Gastroesophageal sphincter (tissue), 3 donors: Measurements from ENCODE around the gene SYNJ2.

Source experiments
- CTCF ChIP-seq, 4 experiments: fragments of 200-600 bp in 2 of 4; fragments of 450-650 bp in 2 of 4; sonication (generic) in 1 of 4; IDR thresholded peaks; one replicate each; pipeline ENCODE4 v1.5.1; 2017 to 2019; ENCODE audit warnings: antibody characterized with exemption in 4 of 4, mild to moderate bottlenecking in 2 of 4, moderate library complexity in 2 of 4
- EP300 ChIP-seq: sonication (generic); formaldehyde crosslinking; IDR thresholded peaks from one replicate; pipeline ENCODE4 v1.6.1; 2017; ENCODE audit warnings: antibody characterized with exemption, mild to moderate bottlenecking
- POLR2A ChIP-seq, 2 donors: fragments of 450-650 bp; IDR thresholded peaks; one replicate each; pipeline ENCODE4 v1.6.1; 2017; ENCODE audit warnings: antibody characterized with exemption in 2 of 2, mild to moderate bottlenecking in 2 of 2, moderate library complexity in 1 of 2
- POLR2AphosphoS5 ChIP-seq: sonication (generic); formaldehyde crosslinking; IDR thresholded peaks from one replicate; pipeline ENCODE4 v1.6.1; 2017; ENCODE audit warnings: antibody characterized with exemption

GRCh38 chr6:158028421-158028820, 46.8 kb downstream of the SYNJ2 start:
- no peak for TF ChIP-seq POLR2AphosphoS5
- no peak for TF ChIP-seq CTCF (IDR thresholded peaks at IDR 0.05)
- no peak for TF ChIP-seq POLR2A (IDR thresholded peaks at IDR 0.05)
- TF ChIP-seq EP300, result no peak
